Measurements from ENCODE around the gene VAV2.

DNA sequence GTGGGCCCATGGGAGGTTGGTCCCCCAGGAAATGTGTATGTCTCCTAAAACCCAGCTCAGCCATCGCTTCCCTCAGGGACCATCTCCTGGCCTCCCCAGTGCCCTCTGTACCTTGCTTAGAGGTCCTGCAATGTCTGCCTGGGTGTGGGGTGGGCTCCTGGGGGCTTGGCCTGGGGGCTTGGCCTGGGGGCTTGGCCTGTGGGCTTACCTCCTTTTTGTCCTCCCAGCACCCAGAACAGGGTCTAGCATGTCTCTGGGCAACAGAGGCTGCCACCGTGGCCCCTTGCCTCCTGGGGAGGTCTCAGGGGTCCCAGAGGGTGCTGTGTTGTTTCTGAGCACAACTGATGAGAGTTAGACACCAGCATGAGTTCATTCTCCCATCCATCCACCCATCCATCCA is 10.7 kb upstream of the VAV2 start:
- TF ChIP-seq, protein P1, sequence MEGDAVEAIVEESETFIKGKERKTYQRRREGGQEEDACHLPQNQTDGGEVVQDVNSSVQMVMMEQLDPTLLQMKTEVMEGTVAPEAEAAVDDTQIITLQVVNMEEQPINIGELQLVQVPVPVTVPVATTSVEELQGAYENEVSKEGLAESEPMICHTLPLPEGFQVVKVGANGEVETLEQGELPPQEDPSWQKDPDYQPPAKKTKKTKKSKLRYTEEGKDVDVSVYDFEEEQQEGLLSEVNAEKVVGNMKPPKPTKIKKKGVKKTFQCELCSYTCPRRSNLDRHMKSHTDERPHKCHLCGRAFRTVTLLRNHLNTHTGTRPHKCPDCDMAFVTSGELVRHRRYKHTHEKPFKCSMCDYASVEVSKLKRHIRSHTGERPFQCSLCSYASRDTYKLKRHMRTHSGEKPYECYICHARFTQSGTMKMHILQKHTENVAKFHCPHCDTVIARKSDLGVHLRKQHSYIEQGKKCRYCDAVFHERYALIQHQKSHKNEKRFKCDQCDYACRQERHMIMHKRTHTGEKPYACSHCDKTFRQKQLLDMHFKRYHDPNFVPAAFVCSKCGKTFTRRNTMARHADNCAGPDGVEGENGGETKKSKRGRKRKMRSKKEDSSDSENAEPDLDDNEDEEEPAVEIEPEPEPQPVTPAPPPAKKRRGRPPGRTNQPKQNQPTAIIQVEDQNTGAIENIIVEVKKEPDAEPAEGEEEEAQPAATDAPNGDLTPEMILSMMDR (IDR thresholded peaks at IDR 0.05): no peak
- TF ChIP-seq POLR2A (IDR thresholded peaks at IDR 0.05; ENCODE audit: low read depth) (no peak), POLR2AphosphoS5 (IDR thresholded peaks at IDR 0.05) (no peak)

All from esophagus muscularis mucosa (tissue), 3 donors.